Astrocyte (in vitro differentiated cells and primary cell): Measurements from ENCODE around the gene HCAR3.

Experiments used
- EZH2 ChIP-seq: IDR thresholded peaks from 2 replicates; pipeline ENCODE4 v1.6.1; 2012; ENCODE audit warnings: mild to moderate bottlenecking, low read length, inconsistent platforms; ENCODE audit not compliant: insufficient read depth
- TF ChIP-seq, protein P1 (sequence below): IDR thresholded peaks from 2 replicates; pipeline ENCODE4 v1.5.1; 2011; ENCODE audit warnings: low read depth, mild to moderate bottlenecking, inconsistent platforms, low read length, moderate library complexity; ENCODE audit not compliant: insufficient read depth

DNA sequence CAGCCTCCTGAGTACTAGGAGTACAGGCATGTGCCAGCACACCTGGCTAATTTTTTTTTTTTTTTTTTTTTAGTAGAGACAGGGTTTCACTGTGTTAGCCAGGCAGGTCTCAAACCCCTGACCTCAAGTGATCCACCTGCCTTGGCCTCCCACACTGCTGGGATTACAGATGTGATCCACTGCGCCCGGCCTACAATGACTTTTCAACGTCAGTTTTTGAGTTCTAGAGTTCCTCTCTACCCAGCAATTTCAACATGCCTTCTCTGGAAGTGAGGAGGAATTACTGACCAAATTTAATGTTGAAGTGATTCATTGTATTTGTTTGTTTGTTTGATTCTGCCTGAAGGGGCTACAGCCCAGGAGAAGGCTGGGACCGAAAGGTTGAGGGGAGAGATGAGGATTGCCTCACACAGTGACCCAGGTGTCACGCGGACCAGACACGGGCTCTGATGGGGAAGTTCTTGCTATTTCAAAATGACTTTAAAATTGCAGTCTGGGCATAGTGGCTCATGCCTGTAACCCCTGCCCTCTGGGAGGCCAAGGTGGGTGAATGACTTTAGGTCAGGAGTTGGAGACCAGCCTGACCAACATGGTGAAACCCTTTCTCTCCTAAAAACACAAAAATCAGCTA is 27.4 kb upstream of the HCAR3 start:
- TF ChIP-seq, protein P1, sequence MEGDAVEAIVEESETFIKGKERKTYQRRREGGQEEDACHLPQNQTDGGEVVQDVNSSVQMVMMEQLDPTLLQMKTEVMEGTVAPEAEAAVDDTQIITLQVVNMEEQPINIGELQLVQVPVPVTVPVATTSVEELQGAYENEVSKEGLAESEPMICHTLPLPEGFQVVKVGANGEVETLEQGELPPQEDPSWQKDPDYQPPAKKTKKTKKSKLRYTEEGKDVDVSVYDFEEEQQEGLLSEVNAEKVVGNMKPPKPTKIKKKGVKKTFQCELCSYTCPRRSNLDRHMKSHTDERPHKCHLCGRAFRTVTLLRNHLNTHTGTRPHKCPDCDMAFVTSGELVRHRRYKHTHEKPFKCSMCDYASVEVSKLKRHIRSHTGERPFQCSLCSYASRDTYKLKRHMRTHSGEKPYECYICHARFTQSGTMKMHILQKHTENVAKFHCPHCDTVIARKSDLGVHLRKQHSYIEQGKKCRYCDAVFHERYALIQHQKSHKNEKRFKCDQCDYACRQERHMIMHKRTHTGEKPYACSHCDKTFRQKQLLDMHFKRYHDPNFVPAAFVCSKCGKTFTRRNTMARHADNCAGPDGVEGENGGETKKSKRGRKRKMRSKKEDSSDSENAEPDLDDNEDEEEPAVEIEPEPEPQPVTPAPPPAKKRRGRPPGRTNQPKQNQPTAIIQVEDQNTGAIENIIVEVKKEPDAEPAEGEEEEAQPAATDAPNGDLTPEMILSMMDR: no peak
- TF ChIP-seq EZH2: no peak
